Panc1 (cell line): Measurements from ENCODE around the gene TRIM29. TPM values are rescaled to one million over a fixed set of nuclear protein-coding genes. Genes with fewer than 3 reads are reported as not detected.

Experiments
- ATAC-seq: fragments of 200-7000 bp; cut with Tn5 transposase; 2 replicates; pipeline ENCODE4 v1.9.1; 2020; ENCODE audit warnings: mild to moderate bottlenecking, moderate library complexity
- BruUV-seq: library from RNA; stranded (reverse); fragments of 400-500 nt; replicated peaks from 2 replicates; lab custom pipeline; 2021; lab: Mats Ljungman, UMichigan
- CTCF ChIA-PET: fragments of 300-600 bp; sonication (Branson Sonifier 250); formaldehyde crosslinking; loops from one replicate; lab custom pipeline; 2022; ENCODE audit warnings: antibody characterized with exemption; lab: Charles Lee
- POLR2A ChIA-PET: fragments of 300-600 bp; sonication (Branson Sonifier 250); formaldehyde crosslinking; loops from one replicate; lab custom pipeline; 2022; ENCODE audit warnings: antibody characterized with exemption; lab: Charles Lee
- DNase-seq: peaks from one replicate; pipeline ENCODE4 v3.0.0-alpha.2; 2010; ENCODE audit warnings: low read depth, low spot score
- H3K27ac ChIP-seq: 2 replicates; pipeline ENCODE4 v1.5.1; 2011; ENCODE audit warnings: mild to moderate bottlenecking, low read length, inconsistent platforms
- H3K27me3 ChIP-seq: fragments of 200-500 bp; sonication (Bioruptor generic); 2 replicates; pipeline ENCODE4 v1.6.0; 2014; ENCODE audit warnings: low read length, inconsistent platforms; ENCODE audit not compliant: control insufficient read depth, insufficient read depth
- H3K36me3 ChIP-seq: fragments of 200-500 bp; sonication (Bioruptor generic); 2 replicates; pipeline ENCODE4 v1.5.1; 2014; ENCODE audit warnings: inconsistent platforms, mild to moderate bottlenecking, low read length, moderate library complexity; ENCODE audit not compliant: control insufficient read depth, insufficient read depth
- H3K4me1 ChIP-seq: 2 replicates; pipeline ENCODE4 v1.5.1; 2011; ENCODE audit warnings: inconsistent platforms, mild to moderate bottlenecking, low read length, moderate library complexity; ENCODE audit not compliant: control insufficient read depth, insufficient read depth
- H3K4me3 ChIP-seq, 2 experiments: 2 replicates each; pipeline ENCODE4 v1.5.1; 2011 to 2012; ENCODE audit warnings: low read depth in 2 of 2, low read length in 2 of 2, mild to moderate bottlenecking in 2 of 2, inconsistent platforms in 1 of 2, moderate library complexity in 1 of 2
- H3K9me3 ChIP-seq: fragments of 200-500 bp; sonication (Bioruptor generic); 2 replicates; pipeline ENCODE4 v1.5.1; 2014; ENCODE audit warnings: low read depth, mild to moderate bottlenecking, inconsistent platforms, low read length, moderate library complexity; ENCODE audit not compliant: control insufficient read depth, insufficient read depth
- POLR2AphosphoS5 ChIP-seq: IDR thresholded peaks from 2 replicates; pipeline ENCODE4 v1.6.1; 2012; ENCODE audit warnings: mild to moderate bottlenecking, low read depth, low read length, moderate library complexity
- SIN3A ChIP-seq: IDR thresholded peaks from 2 replicates; pipeline ENCODE4 v1.6.1; 2012; ENCODE audit warnings: low read depth, mild to moderate bottlenecking, low read length, moderate library complexity, borderline replicate concordance; ENCODE audit not compliant: insufficient read depth
- TCF7L2 ChIP-seq: IDR thresholded peaks from 2 replicates; pipeline ENCODE4 v1.6.1; 2011; ENCODE audit warnings: mild to moderate bottlenecking, low read depth, low read length, inconsistent platforms
- in situ Hi-C: cut with HindIII; loops from 2 replicates; pipeline ENCODE4 v1.10.0; 2016; ENCODE audit warnings: low sequenced_read_pairs, low pct_unique_long_range_greater_than_20kb
- intact Hi-C: fragments of 100-400 bp; cut with micrococcal nuclease; formaldehyde crosslinking; loops from one replicate; pipeline ENCODE4 v1.10.0; 2022; ENCODE audit not compliant: unreplicated experiment
- total RNA-seq: library from RNA; stranded (reverse); gene quantifications from one replicate; pipeline ENCODE4 v1.2.1, GENCODE V29; 2021; ENCODE audit not compliant: unreplicated experiment
- TF ChIP-seq, protein P1 (sequence below), 2 experiments: IDR thresholded peaks; 2 replicates each; pipeline ENCODE4 v1.6.1; 2011 to 2012; ENCODE audit warnings: low read depth in 2 of 2, control low read depth in 1 of 2, low read length in 1 of 2, mild to moderate bottlenecking in 1 of 2, moderate library complexity in 1 of 2; ENCODE audit not compliant: insufficient read depth in 1 of 2
- TF ChIP-seq, protein P2 (sequence below): fragments of 450-650 bp; IDR thresholded peaks from 2 replicates; pipeline ENCODE4 v1.5.1; 2017; ENCODE audit warnings: mild to moderate bottlenecking

Gene TRIM29
- total RNA-seq, 1 experiment from 2014 or later, result 0.64 TPM

DNA sequence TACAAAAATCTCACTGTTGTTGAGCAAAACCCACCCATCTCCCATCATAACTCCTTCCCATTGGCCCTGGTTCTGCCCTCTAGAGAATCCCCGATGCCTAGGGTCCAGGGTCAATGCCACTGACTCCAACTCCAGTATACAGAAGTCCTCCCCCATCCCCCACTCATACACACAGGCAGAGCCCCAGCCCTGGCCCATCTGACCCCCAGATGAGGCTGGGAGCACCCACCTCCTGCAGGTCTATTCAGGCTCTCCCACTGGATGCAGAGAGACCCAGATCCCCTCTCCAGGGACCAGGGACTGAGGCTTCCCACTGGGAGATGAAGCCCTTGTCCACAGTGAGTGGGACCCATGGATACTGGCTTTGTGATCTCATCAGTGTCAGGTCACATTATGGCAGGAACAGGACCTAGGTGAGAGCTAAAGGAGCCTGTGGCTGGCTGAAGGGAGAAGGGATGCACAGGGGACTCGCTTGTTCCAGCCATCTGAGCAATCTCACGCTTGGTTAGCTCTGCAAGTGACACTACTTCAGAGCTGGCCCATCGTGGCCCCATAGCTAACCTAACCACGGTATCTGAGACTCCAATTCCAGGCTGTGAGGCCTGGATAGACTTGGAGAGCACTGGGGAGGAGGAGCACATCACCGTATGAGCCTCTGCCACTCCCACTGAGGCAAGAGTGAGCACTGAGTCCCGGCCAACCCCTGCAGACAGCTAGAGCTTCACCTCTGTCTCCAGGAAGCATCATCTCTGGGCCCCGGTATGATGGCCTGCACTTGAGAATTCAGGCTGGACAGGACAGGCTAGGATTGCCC, 35.7 kb downstream of the TRIM29 start:
- POLR2A ChIA-PET, result no interaction called here
- intact Hi-C loops (loop anchor here (10.0 kb wide), 1 partner anchor 377 kb away; the partner anchor contains the start of gene NECTIN1), in situ Hi-C loops (no loop called here)
- CTCF ChIA-PET, result interaction anchor here (0.7 kb wide), 2 partner anchors 405 to 483 kb away, joined by 3 read pairs; no protein-coding TSS in a partner anchor
- no TSS peak for BruUV-seq
- Histone ChIP-seq H3K4me1 (no peaks in the 10 kb centered on the region), H3K27ac (no peak overlapping the region), H3K4me3 (no peak overlapping the region), H3K9me3 (no peaks in the 10 kb centered on the region), H3K36me3 (no peaks in the 10 kb centered on the region), H3K27me3 (peaks cover 12% of the 10 kb centered on the region)
- ATAC-seq (no peak), DNase-seq (no peak)
- TF ChIP-seq, protein P1, sequence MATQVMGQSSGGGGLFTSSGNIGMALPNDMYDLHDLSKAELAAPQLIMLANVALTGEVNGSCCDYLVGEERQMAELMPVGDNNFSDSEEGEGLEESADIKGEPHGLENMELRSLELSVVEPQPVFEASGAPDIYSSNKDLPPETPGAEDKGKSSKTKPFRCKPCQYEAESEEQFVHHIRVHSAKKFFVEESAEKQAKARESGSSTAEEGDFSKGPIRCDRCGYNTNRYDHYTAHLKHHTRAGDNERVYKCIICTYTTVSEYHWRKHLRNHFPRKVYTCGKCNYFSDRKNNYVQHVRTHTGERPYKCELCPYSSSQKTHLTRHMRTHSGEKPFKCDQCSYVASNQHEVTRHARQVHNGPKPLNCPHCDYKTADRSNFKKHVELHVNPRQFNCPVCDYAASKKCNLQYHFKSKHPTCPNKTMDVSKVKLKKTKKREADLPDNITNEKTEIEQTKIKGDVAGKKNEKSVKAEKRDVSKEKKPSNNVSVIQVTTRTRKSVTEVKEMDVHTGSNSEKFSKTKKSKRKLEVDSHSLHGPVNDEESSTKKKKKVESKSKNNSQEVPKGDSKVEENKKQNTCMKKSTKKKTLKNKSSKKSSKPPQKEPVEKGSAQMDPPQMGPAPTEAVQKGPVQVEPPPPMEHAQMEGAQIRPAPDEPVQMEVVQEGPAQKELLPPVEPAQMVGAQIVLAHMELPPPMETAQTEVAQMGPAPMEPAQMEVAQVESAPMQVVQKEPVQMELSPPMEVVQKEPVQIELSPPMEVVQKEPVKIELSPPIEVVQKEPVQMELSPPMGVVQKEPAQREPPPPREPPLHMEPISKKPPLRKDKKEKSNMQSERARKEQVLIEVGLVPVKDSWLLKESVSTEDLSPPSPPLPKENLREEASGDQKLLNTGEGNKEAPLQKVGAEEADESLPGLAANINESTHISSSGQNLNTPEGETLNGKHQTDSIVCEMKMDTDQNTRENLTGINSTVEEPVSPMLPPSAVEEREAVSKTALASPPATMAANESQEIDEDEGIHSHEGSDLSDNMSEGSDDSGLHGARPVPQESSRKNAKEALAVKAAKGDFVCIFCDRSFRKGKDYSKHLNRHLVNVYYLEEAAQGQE (IDR thresholded peaks at IDR 0.05; ENCODE audit: insufficient read depth in 1 of 2, low read depth in 2 of 2, low read length in 1 of 2), result no peak
- no peak for TF ChIP-seq POLR2AphosphoS5

DNA sequence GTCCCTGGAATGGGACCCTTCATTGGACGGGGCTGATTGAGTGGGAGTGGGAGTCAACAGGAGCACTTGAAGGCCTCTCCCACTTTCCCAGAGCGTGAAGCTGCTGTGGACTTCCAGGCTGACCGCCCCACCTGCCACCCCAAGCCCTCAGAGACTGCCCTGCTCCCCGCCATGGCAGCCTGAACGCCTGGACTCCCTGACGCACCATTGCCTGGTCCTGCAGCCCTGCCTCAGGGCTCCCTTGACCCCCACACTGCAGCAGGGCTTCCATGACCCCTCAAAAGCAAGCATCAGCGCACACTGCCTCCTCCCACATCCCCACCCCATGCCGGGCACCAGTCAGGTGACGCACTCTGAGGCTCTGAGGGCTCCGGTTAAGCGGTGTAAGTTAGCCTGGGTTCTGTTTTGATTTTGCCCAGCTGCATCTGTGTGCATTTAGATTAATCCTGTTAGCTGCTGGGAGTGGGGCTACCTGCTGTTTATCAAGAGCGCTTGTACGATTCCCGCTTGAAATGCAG, 39.4 kb downstream of the TRIM29 start:
- Histone ChIP-seq H3K9me3 (no peaks in the 10 kb centered on the region), H3K4me3 (no peak overlapping the region), H3K36me3 (no peaks in the 10 kb centered on the region), H3K27me3 (peaks cover 10% of the 10 kb centered on the region), H3K27ac (no peak overlapping the region), H3K4me1 (no peaks in the 10 kb centered on the region)
- ChIA-PET POLR2A (no interaction called here), CTCF (no interaction called here)
- TF ChIP-seq, protein P2, sequence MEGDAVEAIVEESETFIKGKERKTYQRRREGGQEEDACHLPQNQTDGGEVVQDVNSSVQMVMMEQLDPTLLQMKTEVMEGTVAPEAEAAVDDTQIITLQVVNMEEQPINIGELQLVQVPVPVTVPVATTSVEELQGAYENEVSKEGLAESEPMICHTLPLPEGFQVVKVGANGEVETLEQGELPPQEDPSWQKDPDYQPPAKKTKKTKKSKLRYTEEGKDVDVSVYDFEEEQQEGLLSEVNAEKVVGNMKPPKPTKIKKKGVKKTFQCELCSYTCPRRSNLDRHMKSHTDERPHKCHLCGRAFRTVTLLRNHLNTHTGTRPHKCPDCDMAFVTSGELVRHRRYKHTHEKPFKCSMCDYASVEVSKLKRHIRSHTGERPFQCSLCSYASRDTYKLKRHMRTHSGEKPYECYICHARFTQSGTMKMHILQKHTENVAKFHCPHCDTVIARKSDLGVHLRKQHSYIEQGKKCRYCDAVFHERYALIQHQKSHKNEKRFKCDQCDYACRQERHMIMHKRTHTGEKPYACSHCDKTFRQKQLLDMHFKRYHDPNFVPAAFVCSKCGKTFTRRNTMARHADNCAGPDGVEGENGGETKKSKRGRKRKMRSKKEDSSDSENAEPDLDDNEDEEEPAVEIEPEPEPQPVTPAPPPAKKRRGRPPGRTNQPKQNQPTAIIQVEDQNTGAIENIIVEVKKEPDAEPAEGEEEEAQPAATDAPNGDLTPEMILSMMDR, result no peak
- no peak for TF ChIP-seq TCF7L2
- TF ChIP-seq, protein P1 (IDR thresholded peaks at IDR 0.05; ENCODE audit: insufficient read depth in 1 of 2, low read depth in 2 of 2, low read length in 1 of 2), result no peak
- no peak for TF ChIP-seq SIN3A
- no peak for TF ChIP-seq POLR2AphosphoS5
- BruUV-seq, result no TSS peak
- in situ Hi-C loops (no loop called here), intact Hi-C loops (no loop called here)
- no peak for ATAC-seq
- no peak for DNase-seq
